Fibroblast of villous mesenchyme (primary cell): Measurements from ENCODE around the gene VRK1. TPM values are rescaled to one million over a fixed set of nuclear protein-coding genes. Genes with fewer than 3 reads are reported as not detected.

Source experiments
- DNase-seq: peaks from one replicate; pipeline ENCODE4 v3.0.0-alpha.2; 2010; ENCODE audit warnings: low read depth
- H3K4me3 ChIP-seq: 2 replicates; pipeline ENCODE4 v1.5.1; 2011; ENCODE audit warnings: low read depth, mild to moderate bottlenecking, low read length
- total RNA-seq: library from RNA; depleted of rRNA; stranded (reverse); fragments of >200 nt; gene quantifications from 2 replicates; pipeline ENCODE4 v1.2.3, GENCODE V29; 2012
- TF ChIP-seq, protein P1 (sequence below): IDR thresholded peaks from 2 replicates; pipeline ENCODE4 v1.5.1; 2012; ENCODE audit warnings: low read depth, mild to moderate bottlenecking, low read length; ENCODE audit not compliant: insufficient read depth

The VRK1 gene
- total RNA-seq, 1 donor: 47.1 TPM

DNA sequence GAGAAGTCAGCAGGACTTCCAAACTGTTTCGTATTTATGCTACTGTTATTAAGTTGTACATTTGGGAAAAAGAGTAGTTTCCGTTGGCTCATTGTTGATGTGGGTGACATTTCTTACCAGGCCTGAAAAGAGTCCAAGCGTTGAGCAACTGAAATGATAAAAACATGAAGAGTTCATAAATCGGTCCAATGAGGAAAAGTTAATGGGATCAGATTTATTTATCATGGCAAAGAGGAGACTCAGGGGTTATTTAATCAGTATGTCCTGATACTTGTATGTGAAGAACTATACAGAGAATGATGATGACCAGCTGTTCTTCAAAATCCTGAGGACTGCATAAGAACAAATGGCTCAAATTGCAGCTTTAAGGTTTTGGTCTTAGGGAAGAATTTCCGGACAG lies 7.7 kb downstream of the VRK1 start:
- H3K4me3 ChIP-seq: no peak overlapping the region
- TF ChIP-seq, protein P1, sequence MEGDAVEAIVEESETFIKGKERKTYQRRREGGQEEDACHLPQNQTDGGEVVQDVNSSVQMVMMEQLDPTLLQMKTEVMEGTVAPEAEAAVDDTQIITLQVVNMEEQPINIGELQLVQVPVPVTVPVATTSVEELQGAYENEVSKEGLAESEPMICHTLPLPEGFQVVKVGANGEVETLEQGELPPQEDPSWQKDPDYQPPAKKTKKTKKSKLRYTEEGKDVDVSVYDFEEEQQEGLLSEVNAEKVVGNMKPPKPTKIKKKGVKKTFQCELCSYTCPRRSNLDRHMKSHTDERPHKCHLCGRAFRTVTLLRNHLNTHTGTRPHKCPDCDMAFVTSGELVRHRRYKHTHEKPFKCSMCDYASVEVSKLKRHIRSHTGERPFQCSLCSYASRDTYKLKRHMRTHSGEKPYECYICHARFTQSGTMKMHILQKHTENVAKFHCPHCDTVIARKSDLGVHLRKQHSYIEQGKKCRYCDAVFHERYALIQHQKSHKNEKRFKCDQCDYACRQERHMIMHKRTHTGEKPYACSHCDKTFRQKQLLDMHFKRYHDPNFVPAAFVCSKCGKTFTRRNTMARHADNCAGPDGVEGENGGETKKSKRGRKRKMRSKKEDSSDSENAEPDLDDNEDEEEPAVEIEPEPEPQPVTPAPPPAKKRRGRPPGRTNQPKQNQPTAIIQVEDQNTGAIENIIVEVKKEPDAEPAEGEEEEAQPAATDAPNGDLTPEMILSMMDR: no peak
- no peak for DNase-seq

DNA sequence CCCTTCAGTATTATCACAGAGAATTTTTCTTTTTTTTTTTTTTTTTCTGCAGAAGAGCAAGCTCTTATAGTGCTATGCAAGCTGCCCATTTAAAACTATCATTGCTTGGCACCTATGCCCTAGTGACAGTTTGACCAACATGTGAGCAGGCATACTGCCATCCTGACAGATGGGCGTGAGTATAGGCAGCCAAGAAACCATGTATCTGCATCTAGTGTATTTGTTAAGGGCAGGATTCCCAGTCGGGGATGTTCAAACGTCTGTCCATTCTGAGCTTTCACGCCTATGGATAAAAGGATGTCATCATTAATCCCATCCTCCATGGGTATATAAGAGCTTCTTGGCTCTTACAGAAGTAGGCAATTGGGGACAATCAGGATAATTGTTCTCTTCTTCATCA lies 8.8 kb downstream of the VRK1 start:
- DNase-seq: no peak
- TF ChIP-seq, protein P1: no peak
- H3K4me3 ChIP-seq: no peak overlapping the region

GRCh38 chr14:96806836-96807235 lies 9.7 kb downstream of the VRK1 start:
- TF ChIP-seq, protein P1: no peak
- peak; percentile 64 for DNase-seq
- no peak overlapping the region for H3K4me3 ChIP-seq

GRCh38 chr14:96808619-96809406 lies 11.6 kb downstream of the VRK1 start:
- no peak for DNase-seq
- no peak overlapping the region for H3K4me3 ChIP-seq
- TF ChIP-seq, protein P1: no peak

DNA sequence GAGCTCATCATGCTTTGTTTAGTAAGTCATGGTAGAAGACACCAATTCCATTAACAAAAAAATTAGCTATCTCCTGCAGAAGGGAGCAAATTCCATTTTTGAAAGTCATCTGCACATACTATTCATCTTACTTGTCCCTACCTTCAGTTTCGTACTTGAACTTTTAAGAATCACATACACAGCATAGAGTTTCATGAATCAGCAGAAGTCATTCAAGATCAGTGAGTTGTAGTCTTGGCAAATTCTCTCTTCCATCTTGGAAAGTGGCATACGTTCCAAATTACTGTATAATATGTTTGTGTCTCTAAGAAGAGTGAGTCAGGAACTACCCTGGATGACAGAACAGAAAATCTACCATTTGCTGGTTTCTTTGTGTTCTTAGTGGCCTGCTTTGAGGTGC lies 14.1 kb downstream of the VRK1 start:
- DNase-seq: no peak
- no peak overlapping the region for H3K4me3 ChIP-seq

GRCh38 chr14:96811985-96812667 lies 14.9 kb downstream of the VRK1 start:
- TF ChIP-seq, protein P1: no peak
- H3K4me3 ChIP-seq: no peak overlapping the region
- DNase-seq: no peak

More for the DNA sequence above, 14.1 kb downstream of the VRK1 start:
- TF ChIP-seq, protein P1: no peak
